HepG2 (cell line): ENCODE data around the gene FBXW8. TPM values are rescaled to one million over a fixed set of nuclear protein-coding genes. Genes with fewer than 3 reads are reported as not detected.

ENCODE experiments used
- KLF16 ChIP-seq, 2 experiments: sonication (generic) in 1 of 2; formaldehyde crosslinking in 1 of 2; IDR thresholded peaks; 2 replicates each; pipeline versions ENCODE4 v1.6.1 to v1.8.0; 2016 to 2023; ENCODE audit warnings: missing genetic modification reagents in 2 of 2, missing compliant biosample characterization in 1 of 2
- POLR2AphosphoS5 ChIP-seq: IDR thresholded peaks from 2 replicates; pipeline ENCODE4 v1.6.1; 2012; ENCODE audit warnings: low read depth, low read length
- TGIF2 ChIP-seq: IDR thresholded peaks from 2 replicates; pipeline ENCODE4 v1.6.1; 2016; ENCODE audit warnings: control low read depth, missing compliant biosample characterization
- ZNF776 ChIP-seq: sonication (generic); formaldehyde crosslinking; IDR thresholded peaks from 2 replicates; pipeline ENCODE4 v1.4.0; 2020; ENCODE audit warnings: mild to moderate bottlenecking, missing genetic modification reagents
- polyA plus RNA-seq, 8 experiments: library from polyadenylated mRNA; depleted of rRNA in 3 of 8; stranded (reverse) in 7 of 8; unstranded in 1 of 8; fragments of >200 nt; fragmentation: Illumina TruSeq in 4 of 8; extraction: Trizol in 4 of 8; gene quantifications; 2 replicates each; pipeline versions ENCODE4 v1.2.1 to v1.2.3, GENCODE V29; 2011 to 2016; ENCODE audit warnings: low read depth in 4 of 8, missing spikeins in 1 of 8, mixed read lengths in 1 of 8; ENCODE audit not compliant: insufficient read depth in 1 of 8
- total RNA-seq, 5 experiments: library from RNA; depleted of rRNA; stranded (reverse); fragments of >200 nt; fragmentation: Illumina TruSeq; extraction: Trizol; gene quantifications; 2 replicates each; pipeline ENCODE4 v1.2.3, GENCODE V29; 2016; ENCODE audit warnings: low read depth in 1 of 5
- TF ChIP-seq, protein P1 (sequence below): sonication (generic); formaldehyde crosslinking; IDR thresholded peaks from 2 replicates; pipeline ENCODE4 v1.4.0; 2020; ENCODE audit warnings: missing genetic modification reagents
- TF ChIP-seq, protein P2 (sequence below), 2 experiments: sonication (generic) in 1 of 2; formaldehyde crosslinking in 1 of 2; IDR thresholded peaks; 2 replicates each; pipeline versions ENCODE4 v1.6.1 to v1.9.0; 2014 to 2022; ENCODE audit warnings: antibody characterized with exemption in 1 of 2, borderline replicate concordance in 1 of 2, inconsistent platforms in 1 of 2, low read depth in 1 of 2, missing genetic modification reagents in 1 of 2
- TF ChIP-seq, protein P3 (sequence below): sonication (generic); formaldehyde crosslinking; IDR thresholded peaks from 2 replicates; pipeline ENCODE4 v1.4.0; 2020; ENCODE audit warnings: missing genetic modification reagents
- TF ChIP-seq, protein P4 (sequence below): sonication (generic); formaldehyde crosslinking; IDR thresholded peaks from 2 replicates; pipeline ENCODE4 v1.5.0; 2020; ENCODE audit warnings: mild to moderate bottlenecking, missing genetic modification reagents, borderline replicate concordance

FBXW8 gene
- total and polyA plus RNA-seq, 2 of the 13 experiments (the other 11 are each of a cell fraction or from before 2014, with no cell fraction given): 5.1 to 5.9 TPM

DNA sequence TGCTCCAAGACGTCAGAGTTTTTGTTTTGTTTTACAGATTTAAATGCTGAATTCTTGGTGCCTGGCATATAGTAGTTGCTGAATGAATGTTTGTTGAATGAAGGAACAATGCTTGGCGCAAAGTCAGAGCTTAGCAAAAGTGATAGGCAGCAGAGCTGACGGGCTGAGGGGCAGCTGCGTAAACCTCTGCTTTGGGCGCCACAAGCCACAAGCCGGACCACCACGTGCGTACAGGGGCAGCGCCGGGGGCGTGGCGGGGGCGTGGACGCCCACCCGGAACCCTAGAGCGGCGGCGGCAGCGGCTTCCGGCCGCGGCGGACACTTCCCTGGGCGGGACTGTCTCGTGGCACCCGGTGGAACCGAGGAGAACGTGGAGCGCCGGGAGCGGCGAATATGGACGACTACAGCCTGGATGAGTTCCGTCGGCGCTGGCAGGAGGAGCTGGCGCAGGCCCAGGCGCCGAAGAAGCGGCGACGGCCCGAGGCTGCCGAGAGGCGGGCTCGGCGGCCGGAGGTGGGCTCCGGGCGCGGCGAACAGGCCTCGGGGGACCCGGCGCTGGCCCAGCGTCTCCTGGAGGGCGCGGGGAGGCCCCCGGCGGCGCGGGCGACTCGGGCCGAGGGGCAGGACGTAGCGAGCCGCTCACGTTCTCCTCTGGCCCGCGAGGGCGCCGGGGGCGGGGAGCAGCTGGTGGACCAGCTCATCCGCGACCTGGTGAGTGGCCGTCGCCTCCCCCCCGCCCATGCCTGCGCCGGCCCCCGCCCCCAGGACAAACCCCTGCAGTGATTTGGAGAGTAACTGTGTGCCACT is at the start of gene FBXW8 (continued):
- TF ChIP-seq, protein P1, sequence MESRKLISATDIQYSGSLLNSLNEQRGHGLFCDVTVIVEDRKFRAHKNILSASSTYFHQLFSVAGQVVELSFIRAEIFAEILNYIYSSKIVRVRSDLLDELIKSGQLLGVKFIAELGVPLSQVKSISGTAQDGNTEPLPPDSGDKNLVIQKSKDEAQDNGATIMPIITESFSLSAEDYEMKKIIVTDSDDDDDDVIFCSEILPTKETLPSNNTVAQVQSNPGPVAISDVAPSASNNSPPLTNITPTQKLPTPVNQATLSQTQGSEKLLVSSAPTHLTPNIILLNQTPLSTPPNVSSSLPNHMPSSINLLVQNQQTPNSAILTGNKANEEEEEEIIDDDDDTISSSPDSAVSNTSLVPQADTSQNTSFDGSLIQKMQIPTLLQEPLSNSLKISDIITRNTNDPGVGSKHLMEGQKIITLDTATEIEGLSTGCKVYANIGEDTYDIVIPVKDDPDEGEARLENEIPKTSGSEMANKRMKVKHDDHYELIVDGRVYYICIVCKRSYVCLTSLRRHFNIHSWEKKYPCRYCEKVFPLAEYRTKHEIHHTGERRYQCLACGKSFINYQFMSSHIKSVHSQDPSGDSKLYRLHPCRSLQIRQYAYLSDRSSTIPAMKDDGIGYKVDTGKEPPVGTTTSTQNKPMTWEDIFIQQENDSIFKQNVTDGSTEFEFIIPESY: peak; percentile 55; the same call in 1 of the 2 replicates
- peak; percentile 82; the same call in 1 of the 2 replicates for TF ChIP-seq ZNF776 (CRISPR knock-in tag)
- TF ChIP-seq, protein P2, sequence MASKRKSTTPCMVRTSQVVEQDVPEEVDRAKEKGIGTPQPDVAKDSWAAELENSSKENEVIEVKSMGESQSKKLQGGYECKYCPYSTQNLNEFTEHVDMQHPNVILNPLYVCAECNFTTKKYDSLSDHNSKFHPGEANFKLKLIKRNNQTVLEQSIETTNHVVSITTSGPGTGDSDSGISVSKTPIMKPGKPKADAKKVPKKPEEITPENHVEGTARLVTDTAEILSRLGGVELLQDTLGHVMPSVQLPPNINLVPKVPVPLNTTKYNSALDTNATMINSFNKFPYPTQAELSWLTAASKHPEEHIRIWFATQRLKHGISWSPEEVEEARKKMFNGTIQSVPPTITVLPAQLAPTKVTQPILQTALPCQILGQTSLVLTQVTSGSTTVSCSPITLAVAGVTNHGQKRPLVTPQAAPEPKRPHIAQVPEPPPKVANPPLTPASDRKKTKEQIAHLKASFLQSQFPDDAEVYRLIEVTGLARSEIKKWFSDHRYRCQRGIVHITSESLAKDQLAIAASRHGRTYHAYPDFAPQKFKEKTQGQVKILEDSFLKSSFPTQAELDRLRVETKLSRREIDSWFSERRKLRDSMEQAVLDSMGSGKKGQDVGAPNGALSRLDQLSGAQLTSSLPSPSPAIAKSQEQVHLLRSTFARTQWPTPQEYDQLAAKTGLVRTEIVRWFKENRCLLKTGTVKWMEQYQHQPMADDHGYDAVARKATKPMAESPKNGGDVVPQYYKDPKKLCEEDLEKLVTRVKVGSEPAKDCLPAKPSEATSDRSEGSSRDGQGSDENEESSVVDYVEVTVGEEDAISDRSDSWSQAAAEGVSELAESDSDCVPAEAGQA (IDR thresholded peaks at IDR 0.05; ENCODE audit: low read depth): no peak; the same call in 1 of the 2 replicates
- TF ChIP-seq, protein P2 (CRISPR knock-in tag; IDR thresholded peaks at IDR 0.05; ENCODE audit: borderline replicate concordance): no peak
- TF ChIP-seq POLR2AphosphoS5: peak; percentile 67
- TF ChIP-seq, protein P3, sequence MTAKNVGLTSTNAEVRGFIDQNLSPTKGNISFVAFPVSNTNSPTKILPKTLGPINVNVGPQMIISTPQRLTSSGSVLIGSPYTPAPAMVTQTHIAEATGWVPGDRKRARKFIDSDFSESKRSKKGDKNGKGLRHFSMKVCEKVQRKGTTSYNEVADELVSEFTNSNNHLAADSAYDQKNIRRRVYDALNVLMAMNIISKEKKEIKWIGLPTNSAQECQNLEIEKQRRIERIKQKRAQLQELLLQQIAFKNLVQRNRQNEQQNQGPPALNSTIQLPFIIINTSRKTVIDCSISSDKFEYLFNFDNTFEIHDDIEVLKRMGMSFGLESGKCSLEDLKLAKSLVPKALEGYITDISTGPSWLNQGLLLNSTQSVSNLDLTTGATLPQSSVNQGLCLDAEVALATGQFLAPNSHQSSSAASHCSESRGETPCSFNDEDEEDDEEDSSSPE: peak; percentile 84; the same call in 1 of the 2 replicates
- TF ChIP-seq TGIF2: peak; percentile 69
- TF ChIP-seq KLF16 (CRISPR knock-in tag; IDR thresholded peaks at IDR 0.05): peak; percentile 62 to 97; a peak in 2 of 4 replicates
- TF ChIP-seq, protein P4, sequence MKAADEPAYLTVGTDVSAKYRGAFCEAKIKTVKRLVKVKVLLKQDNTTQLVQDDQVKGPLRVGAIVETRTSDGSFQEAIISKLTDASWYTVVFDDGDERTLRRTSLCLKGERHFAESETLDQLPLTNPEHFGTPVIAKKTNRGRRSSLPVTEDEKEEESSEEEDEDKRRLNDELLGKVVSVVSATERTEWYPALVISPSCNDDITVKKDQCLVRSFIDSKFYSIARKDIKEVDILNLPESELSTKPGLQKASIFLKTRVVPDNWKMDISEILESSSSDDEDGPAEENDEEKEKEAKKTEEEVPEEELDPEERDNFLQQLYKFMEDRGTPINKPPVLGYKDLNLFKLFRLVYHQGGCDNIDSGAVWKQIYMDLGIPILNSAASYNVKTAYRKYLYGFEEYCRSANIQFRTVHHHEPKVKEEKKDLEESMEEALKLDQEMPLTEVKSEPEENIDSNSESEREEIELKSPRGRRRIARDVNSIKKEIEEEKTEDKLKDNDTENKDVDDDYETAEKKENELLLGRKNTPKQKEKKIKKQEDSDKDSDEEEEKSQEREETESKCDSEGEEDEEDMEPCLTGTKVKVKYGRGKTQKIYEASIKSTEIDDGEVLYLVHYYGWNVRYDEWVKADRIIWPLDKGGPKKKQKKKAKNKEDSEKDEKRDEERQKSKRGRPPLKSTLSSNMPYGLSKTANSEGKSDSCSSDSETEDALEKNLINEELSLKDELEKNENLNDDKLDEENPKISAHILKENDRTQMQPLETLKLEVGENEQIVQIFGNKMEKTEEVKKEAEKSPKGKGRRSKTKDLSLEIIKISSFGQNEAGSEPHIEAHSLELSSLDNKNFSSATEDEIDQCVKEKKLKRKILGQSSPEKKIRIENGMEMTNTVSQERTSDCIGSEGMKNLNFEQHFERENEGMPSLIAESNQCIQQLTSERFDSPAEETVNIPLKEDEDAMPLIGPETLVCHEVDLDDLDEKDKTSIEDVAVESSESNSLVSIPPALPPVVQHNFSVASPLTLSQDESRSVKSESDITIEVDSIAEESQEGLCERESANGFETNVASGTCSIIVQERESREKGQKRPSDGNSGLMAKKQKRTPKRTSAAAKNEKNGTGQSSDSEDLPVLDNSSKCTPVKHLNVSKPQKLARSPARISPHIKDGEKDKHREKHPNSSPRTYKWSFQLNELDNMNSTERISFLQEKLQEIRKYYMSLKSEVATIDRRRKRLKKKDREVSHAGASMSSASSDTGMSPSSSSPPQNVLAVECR (CRISPR knock-in tag): peak; percentile 99
